Cerebellar cortex (tissue), 1 donor: ENCODE data around the gene ATP7B.
"Not testable (repeated sequence)": the region's sequence is repeated elsewhere in the genome, so short reads cannot be mapped to it uniquely, and the experiment has no call there.

Experiments
- DNase-seq: peaks from one replicate; pipeline ENCODE4 v3.0.0-alpha.2; 2015; ENCODE audit warnings: low spot score

Gene ATP7B

GRCh38 chr13:51922771-51923480, 88.3 kb downstream of the ATP7B start:
- no peak for DNase-seq

DNA sequence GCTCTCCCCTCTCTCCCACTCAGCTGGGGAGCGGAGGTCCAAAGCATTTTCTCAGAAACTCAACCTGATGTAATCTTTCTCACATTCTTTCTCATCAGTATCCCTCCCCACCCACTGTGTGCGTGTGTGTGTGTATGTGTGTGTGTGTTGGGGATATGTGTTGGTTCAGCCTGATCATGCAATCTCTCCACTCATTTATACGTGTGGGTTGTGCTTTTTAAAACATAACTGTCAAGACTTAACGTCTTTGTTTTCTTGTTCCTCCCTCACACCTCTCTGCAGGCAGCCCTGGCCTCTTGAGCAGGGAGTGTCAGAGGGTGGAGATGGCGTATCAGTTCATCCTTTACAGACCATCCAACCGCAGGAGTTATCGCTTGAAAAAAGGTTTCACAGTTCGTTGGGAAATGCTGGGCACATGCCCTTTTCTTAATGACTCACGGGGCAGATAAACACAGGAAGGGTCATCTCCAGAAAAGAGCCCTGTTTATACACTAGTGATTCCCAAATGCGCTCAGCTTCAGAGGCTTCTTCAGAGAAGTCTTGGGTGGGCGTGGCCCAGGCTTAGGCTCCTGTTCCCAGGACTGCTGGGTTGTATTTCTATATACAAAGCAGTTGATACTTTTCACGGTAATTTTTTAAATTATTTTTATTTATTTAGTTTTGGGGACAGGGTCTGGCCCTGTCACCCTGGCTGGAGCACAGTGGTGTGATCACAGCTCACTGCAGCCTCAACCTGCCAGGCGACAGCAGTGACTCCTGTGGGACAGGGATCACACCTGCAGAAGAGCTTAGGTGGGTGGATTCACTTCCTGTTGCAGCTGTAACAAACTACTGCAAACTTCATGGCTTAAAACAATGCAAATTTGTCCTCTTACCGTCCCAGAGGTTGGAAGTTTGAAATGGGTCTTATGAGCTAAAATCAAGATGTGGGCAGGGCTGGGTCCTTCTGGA, 89.2 kb downstream of the ATP7B start:
- DNase-seq, result no peak

DNA sequence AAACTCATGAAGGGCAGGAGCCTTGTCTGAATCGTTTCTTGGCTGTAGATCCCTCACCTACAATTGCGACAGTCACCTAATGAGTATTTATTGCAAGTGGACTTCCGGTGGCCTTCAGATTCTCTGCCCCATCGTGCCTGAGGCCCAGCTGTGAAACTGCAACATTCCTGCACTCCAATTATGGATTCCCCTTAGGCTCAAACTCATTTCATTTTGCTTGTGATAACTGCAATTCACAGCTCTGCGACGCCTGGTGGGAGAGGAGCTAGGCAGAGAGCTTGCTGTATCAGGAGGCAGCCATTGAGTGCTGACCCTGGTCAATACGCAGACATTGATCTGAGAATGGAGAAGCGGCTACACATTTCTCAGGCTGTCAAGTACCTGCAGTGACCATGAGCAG, 90.5 kb downstream of the ATP7B start:
- no peak for DNase-seq

DNA sequence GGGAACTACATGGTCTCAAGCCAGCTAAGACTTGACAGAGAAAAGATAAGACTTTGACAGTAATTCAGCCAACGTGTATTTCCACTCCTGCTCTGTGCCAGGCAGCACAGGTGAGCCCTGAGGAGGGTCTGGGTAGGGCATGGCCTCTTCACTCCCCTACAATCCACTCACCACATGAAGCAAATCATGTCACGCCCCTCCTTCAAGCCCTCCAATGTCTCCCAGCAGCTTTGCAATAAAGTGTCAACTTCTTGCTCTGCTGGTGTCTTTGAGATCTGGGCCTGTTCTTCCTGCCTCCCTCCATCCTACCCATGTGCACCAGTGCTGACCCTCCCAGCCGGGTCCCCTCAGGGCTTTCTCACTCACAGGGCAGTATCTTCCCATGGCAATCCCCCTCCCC, 91.0 kb downstream of the ATP7B start:
- DNase-seq, result no peak

GRCh38 chr13:51919531-51919930, 91.7 kb downstream of the ATP7B start:
- DNase-seq, result no peak

- DNase-seq, result no peak
These were observed 94.3 kb downstream of the ATP7B start for GRCh38 chr13:51916962-51917361.

DNA sequence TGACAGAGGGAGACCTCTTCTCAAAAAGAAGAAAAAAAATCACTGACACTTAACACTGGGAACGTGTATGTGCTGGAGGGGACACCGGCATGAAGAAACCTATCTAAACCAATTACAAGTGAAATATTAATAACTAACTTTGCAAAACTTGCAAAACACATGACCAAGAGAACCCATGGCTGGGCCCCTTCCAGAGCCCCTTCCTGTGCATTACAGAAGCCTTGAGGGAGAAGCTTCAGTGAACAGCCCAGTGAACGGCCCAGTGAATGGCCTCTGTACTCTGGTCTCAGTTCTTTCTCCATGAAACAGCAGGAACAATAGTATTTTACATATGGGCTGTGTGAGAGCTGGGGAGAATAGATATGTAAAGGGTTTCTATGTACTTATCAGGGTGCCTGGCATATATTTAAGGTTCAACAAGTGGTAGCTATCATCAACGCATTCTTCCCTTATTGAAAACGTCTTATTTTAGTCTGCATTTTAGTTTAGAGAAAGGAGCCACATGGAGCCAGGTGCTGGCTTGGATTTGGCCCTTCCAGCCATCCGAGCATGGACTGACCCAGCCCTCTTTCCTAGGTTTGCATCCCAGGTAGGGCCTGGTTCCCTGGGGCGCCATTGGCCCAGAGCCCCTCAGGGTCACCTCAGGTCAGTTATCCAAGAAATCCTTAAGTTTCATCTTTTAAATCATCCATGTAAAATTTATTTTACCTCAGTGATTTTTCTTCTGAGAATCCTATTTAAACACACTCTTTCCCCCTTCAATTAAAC, 95.0 kb downstream of the ATP7B start:
- DNase-seq, result no peak

DNA sequence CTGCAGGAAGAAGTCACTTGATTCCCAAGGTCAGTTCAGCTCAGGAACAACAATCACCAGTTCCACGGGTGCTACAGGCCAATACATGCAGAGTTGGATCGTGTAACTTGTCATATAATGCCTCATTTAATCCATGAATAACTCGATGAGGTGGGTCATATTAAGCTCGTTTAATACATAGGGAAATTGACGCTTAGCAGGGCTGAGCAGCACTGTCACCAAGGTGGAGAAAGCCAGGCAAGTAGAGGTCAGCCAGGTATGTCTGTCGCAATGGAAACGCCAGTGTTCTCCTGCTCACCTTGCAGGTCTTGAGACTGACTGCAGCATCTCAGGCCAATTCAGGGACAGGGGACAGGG, 97.1 kb downstream of the ATP7B start:
- DNase-seq, result no peak

DNA sequence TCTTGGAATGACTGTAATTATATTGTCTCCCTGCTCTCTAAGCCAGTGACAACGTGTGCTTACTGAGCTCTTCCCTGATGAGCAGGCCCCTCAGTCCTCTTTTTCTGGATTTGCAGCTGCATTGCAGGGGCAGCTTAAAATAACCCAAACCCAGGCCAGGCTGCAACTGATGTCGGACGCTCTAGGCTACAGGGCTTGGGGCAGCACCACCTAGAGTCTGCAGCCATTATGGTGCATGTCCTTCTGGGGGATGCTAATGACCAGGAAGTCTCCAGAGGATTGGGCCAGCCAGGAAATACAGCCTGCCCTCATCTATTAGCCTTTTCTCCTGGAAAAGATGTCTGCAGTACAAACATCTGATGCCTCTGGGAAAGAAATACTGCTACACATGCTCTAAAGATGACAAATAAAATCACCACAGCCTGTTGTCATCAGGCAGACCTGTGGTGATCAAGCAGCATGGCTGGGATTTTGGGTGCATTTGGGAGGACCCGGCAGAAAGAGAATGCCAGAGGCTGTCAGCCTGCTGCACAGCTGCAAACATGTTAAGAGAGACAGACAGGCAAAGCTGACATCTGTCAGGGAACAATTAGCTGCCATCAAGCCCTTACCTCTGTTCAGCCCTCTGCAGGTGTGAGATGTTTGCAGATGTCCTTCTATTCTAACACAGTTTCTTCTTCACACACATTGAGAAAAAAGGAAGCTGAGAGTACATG, 97.7 kb downstream of the ATP7B start:
- DNase-seq, result no peak

DNA sequence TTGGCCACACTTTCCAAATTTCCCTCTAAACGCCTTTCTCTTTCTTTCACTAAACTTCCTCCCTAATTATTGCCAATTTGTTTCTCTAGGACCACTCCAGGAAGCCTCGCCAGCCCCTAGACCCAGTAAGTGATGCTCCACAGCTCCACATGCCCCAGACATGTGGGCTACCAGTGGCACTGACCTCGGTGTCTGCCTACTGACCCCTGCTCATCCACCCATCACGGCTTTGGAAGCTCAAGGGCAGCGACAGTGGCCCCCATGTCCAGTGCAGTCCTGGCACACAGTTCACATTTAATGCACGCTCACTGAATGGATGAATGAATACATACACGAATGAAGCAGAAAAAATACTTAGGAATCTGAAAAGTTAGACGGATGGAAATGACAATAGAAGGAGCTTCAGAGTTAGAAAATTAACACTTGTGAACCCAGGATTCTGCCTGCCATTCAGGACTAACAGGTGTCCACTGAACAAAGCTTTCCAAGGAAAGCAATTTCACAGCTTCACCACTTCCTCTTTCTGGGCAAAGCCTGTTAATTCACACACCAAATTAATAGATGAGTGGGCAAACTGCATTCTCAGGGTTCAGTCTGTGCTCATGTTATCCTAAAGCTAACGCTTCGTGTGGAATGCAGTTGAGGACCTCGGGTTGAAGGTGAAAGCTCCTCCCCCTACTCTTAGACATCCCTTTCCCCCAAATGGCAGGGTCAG, 98.6 kb downstream of the ATP7B start:
- no peak for DNase-seq

DNA sequence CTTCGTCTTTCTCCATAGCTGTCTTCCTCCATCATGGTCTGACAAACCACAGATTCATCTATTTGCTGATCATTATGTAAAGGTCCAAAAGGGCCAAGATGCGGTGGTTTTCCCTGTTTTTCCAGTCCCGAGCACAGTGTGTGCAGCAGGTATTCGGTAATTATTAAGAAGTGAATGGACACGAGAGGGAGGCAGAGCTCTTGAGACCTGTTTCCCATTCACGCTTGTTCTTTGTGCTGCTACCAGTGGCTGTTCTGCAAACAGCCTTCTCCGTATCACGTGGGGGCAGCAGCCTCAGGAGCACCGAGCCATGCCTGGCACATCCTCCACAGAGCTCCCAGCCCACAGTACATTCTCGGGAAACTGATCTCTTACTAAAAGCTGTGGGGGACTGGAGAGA, 99.2 kb downstream of the ATP7B start:
- DNase-seq, result peak; percentile 86

- DNase-seq, result no peak
These were observed 100.7 kb downstream of the ATP7B start for GRCh38 chr13:51910508-51910907.

- DNase-seq, result not testable (repeated sequence)
These were observed 102.0 kb downstream of the ATP7B start for GRCh38 chr13:51909265-51909664.

- DNase-seq, result no peak
These were observed 104.1 kb downstream of the ATP7B start for GRCh38 chr13:51907040-51907732.

DNA sequence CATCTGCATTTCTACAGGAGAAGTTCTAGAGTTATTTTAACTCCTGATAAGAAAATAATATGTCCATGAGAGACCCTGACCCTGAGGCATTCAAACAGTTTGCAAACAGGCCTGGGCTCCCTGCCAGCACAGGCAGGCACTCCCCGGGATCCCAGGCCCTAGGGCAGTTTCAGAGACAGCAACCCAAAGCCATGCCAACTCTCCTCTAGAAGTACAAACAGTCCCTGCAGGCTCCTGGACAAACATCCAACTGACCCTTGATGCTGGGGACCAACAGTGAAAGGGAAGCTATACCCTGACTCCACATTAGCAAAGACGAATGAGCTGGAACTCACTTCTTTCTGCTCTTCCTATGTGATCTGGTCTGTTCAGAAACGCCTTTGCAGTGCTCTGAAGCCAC, 104.7 kb downstream of the ATP7B start:
- DNase-seq, result no peak

DNA sequence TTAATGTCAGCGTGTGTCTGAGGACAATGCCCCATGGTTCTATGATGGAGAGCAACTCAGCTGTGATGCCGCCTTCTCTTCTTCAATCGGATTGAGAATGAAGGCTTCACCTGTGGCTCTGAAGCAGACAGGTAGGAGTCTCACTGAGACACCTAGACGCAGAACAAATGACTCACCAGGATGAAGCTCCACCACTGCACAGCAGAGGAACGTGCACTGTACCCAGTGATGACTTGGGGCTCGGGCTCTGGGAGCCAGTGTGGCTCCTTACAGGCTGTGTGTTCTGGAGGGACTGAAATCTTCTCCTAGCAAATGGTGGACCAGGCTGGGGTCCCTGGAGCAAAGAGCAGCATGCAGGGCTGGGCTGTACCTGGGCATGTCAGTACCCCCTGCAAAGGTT, 105.5 kb downstream of the ATP7B start:
- DNase-seq, result no peak

DNA sequence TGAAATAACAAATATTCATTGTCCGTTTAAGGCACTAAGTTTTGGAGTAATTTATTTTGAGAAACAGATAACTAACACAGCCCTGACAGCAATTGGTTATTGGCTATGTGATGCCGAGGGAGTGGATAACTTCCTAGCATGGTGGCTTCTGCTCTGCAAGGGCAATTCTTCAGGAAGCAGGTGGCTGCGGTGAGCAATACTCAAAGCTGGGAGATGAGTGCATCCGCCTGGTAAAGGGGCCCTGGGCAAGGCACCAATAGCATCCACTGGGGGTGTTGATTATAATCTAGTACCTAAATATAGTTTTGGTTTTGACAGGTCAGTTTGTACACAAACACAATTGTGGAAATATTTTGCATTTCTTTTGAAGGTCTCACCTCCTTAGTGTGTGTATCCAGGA, 108.5 kb downstream of the ATP7B start:
- DNase-seq, result no peak

GRCh38 chr13:51900471-51900870, 110.8 kb downstream of the ATP7B start:
- no peak for DNase-seq

- peak; percentile 57 for DNase-seq
These were observed 115.1 kb downstream of the ATP7B start for GRCh38 chr13:51895906-51896888.
